Stimulated activated naive CD8-positive, alpha-beta T cell treated with anti-CD3 and anti-CD28 coated beads, Interleukin-15, amount 100 ng/mL, for 72 hours (primary cell): ENCODE data around the gene AQP11.
"Not testable (repeated sequence)": the region's sequence is repeated elsewhere in the genome, so short reads cannot be mapped to it uniquely, and the experiment has no call there.

ENCODE experiments used
- ATAC-seq: fragments of 150-1000 bp; cut with Tn5 transposase; 2 replicates; pipeline ENCODE4 v1.10.0; 2021; ENCODE audit warnings: mild to moderate bottlenecking, moderate library complexity
- DNase-seq, 2 donors: peaks; one replicate each; pipeline ENCODE4 v3.0.0; 2021 to 2022
- H3K27ac Mint-ChIP-seq, 2 donors: one replicate each; pipeline ENCODE4 v1.8.0; 2022; ENCODE audit warnings: mild to moderate bottlenecking in 2 of 2, mixed read lengths in 2 of 2, moderate library complexity in 2 of 2
- H3K27me3 Mint-ChIP-seq: one replicate; pipeline ENCODE4 v1.8.0; 2022; ENCODE audit warnings: mixed read lengths
- H3K4me1 Mint-ChIP-seq: one replicate; pipeline ENCODE4 v1.8.0; 2022; ENCODE audit warnings: mild to moderate bottlenecking, mixed read lengths
- H3K4me3 Mint-ChIP-seq, 2 donors: one replicate each; pipeline ENCODE4 v1.8.0; 2022; ENCODE audit warnings: mild to moderate bottlenecking in 2 of 2, mixed read lengths in 2 of 2, moderate library complexity in 1 of 2
- H3K9me3 Mint-ChIP-seq, 2 donors: one replicate each; pipeline ENCODE4 v1.8.0; 2022; ENCODE audit warnings: mixed read lengths in 2 of 2

AQP11 gene, protein sequence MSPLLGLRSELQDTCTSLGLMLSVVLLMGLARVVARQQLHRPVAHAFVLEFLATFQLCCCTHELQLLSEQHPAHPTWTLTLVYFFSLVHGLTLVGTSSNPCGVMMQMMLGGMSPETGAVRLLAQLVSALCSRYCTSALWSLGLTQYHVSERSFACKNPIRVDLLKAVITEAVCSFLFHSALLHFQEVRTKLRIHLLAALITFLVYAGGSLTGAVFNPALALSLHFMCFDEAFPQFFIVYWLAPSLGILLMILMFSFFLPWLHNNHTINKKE

DNA sequence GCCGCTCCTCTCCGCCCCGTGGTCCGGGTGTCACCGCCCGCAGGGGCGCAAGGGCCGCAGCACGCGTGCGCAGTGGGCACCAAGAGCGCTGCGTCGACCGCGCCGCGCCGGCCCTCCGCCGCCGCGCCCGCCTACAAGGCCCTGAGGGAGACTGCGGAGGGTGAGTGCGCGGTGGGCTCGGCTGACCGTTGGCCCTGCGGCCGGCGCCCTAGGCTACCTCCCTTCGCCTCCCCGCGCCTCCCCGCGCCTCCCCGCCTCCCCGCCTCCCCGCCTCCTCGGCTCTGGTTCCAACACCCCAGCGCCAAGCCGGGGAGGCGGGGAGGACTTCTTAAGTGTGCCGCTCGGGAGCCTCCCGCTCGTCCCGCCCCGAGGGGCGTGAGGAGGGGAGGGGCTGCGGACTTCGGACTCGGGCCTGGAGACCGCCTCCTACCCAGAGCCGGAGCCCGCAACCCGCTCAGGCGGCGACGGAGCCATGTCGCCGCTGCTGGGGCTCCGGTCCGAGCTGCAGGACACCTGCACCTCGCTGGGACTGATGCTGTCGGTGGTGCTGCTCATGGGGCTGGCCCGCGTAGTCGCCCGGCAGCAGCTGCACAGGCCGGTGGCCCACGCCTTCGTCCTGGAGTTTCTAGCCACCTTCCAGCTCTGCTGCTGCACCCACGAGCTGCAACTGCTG is at the start of gene AQP11:
TSS of gene AQP11 (plus strand) at position 433 of the 673 bp plus-strand sequence. CDS start at position 473, 40 bp downstream.
- ATAC-seq (peak; percentile 90), DNase-seq (peak; percentile 64 to 67)
- Mint-ChIP-seq H3K4me1 (peaks cover 24% of the 10 kb centered on the region), H3K9me3 (no peaks in the 10 kb centered on the region), H3K27ac (peak within 1 kb of the TSS; percentile 21 to 89), H3K4me3 (peak within 1 kb of the TSS; percentile 89 to 96), H3K27me3 (peaks cover 20% of the 10 kb centered on the region)

DNA sequence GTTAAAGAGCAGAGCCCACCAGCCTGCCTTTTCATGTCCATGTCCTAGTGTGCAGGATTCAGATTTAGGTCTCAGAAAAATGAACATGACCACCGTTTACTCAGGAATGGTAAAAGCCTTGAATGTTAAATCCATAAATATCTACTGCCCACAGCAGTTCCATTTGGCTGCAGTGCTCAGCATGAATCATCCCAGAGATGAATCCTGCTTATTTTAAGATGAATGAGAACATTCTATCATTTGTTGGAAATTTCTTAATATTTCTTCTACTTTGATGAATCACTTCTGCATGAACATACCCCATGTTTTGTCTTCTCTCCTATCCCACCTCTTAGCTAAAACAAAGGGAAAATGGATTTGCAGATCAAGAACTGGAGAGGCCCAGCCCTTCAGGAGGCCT is 47.5 kb upstream of the AQP11 start:
- DNase-seq (no peak), ATAC-seq (no peak)
- Mint-ChIP-seq H3K27ac (no peak overlapping the region), H3K4me3 (no peak overlapping the region), H3K27me3 (no peaks in the 10 kb centered on the region), H3K4me1 (no peaks in the 10 kb centered on the region), H3K9me3 (no peaks in the 10 kb centered on the region)

DNA sequence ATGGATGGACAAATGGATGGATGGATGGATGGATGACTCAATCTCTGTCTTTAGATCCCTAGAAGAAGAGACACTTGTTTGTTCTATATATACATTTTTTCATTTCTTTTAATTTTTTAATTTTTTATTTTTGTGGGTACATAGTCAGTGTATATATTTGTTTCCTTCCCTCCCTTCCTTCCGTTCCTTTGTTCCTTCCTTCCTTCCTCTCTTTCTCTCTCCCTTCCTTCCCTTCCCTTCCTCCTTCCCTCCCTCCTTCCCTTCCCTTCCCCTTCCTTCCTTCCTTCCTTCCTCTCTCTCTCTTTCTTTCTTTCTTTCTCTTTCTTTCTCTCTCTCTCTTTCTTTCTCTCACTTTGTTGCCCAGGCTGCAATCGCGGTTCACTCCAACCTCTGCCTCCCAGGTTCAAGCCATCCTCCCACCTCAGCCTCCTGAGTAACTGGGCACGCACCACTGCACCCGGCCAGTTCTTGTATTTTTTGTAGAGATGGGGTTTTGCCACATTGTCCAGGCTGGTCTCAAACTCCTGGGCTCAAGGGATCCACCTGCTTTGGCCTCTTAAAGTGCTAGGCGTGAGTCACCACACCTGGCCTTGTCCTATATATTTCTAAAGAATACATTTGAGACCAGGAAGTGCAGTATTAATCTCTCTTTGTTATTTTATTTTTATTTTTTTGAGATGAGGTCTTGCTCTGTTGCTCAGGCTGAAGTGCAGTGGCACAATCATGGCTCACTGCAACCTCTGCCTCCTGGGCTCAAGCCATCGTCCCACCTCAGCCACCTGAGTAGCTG is 42.5 kb upstream of the AQP11 start:
- H3K4me1 Mint-ChIP-seq, result peaks cover 6% of the 10 kb centered on the region
- H3K27me3 Mint-ChIP-seq, result no peaks in the 10 kb centered on the region
- H3K9me3 Mint-ChIP-seq, result no peaks in the 10 kb centered on the region
- DNase-seq (no peak), ATAC-seq (no peak)
- H3K27ac Mint-ChIP-seq, result no peak overlapping the region
- H3K4me3 Mint-ChIP-seq, result no peak overlapping the region

DNA sequence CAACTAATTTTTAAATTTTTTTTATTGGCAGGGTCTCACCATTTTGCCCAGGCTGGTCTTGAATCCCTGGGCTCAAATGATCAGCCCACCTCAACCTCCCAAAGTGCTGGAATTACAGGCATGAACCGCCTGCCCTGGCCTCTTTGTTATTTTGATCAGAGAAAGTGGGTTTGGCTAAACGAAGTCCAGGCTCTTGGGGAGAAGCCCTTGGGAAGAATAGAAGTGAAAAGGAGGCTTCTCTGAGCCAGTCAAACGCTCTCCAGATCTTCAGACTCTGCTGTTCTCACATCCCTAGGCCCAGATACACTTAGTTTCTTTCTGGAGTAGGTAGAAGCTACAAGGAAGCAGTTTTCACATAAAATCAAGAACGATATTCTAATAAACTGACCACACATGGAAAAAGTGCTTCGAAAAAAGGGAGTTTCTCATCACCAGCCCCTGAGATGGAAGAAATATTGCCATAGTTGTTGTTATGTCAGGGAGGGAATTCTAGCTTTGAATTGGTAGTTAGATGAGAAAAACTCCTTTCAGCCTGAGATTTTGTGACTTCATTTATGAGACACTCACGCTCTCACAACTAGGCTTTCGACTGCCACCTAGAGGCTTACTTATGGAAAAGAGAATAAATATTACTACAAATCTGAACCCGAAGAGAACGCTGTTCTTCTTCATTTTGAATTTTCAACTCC is 41.7 kb upstream of the AQP11 start:
- H3K9me3 Mint-ChIP-seq, result no peaks in the 10 kb centered on the region
- DNase-seq (peak; percentile 24 to 27), ATAC-seq (no peak)
- H3K4me3 Mint-ChIP-seq, result no peak overlapping the region
- H3K27me3 Mint-ChIP-seq, result no peaks in the 10 kb centered on the region
- H3K27ac Mint-ChIP-seq, result no peak overlapping the region
- H3K4me1 Mint-ChIP-seq, result peaks cover 6% of the 10 kb centered on the region

DNA sequence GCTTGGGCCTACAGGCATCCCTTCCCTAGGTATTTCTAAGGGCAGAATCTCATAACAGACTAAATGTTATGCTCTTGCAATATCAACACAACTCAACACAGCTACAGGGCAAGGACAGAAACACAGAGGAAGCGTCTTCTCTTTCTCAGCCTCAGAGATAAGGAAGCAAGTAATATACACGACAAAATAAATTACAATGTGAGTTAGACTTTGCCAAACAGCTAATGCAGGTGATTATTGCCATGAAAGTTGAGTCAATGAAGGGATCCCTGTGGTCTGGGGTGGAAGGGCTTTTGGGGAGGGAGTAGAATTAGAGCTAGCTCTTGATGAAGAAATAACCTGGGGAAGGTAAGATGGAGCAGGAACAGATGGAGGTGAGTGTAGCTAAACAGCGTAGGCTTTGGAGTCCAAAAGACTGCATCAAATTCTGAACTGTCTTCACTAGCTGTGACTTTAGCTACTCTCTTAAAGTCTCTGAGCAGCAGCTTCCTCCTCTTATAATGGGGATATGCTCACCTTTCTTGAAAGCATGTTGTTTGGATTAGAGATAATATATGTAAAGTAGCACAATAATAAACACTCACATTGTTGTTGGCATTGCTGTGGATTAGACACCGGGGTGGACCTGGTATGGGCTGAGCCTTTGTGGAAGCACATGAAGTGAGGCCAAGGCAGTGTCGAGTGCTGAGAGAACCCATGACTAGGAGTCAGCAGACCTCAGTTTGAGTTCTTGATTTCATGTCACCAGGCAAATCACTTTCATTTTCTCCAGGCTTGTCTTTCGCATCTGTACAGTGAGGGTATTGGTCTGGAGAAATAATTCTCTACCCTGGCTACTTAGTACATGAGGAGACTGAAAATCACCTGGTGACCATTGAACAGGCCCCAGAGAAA is 41.0 kb upstream of the AQP11 start:
- H3K27me3 Mint-ChIP-seq, result no peaks in the 10 kb centered on the region
- peaks cover 6% of the 10 kb centered on the region for H3K4me1 Mint-ChIP-seq
- DNase-seq (no peak), ATAC-seq (no peak)
- H3K9me3 Mint-ChIP-seq, result no peaks in the 10 kb centered on the region
- H3K27ac Mint-ChIP-seq, result no peak overlapping the region
- no peak overlapping the region for H3K4me3 Mint-ChIP-seq

DNA sequence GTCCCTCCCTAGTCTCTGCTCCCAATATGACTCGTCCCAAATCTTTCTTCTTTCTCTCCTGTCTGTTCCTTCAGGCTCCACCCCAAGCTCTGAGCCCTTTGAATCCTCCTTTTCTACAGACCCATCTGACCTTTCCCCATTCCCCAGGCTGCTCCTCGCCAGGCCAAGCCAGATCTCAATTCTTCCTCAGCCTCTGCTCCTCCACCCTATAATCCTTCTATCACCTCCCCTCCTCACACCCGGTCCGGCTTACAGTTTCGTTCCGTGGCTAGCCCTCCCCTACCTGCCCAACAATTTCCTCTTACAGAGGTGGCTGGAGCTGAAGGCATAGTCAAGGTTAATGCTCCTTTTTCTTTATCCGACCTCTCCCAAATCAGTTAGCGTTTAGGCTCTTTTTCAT is 38.3 kb upstream of the AQP11 start:
- not testable (repeated sequence) for DNase-seq, ATAC-seq, H3K4me3 Mint-ChIP-seq, H3K4me1 Mint-ChIP-seq, H3K9me3 Mint-ChIP-seq, H3K27ac Mint-ChIP-seq, H3K27me3 Mint-ChIP-seq

DNA sequence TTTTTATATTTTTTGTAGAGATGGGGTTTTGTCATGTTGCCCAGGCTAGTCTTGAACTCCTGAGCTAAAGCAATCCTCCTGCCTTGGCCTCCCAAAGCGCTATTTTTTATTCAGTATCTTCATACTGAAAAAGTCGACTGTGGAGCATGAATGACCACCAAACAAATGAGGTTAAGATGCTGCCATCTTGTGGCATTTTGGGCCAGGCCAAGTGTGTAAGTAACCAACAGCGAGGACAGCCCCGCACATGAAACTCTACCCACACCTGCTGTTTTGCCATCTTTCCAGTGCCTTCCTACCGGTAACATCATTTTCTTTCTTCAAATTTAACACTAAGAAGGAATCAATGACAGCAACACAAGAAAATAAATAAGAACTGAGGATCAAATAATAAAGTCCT is 32.2 kb upstream of the AQP11 start:
- Mint-ChIP-seq H3K4me3 (no peak overlapping the region), H3K27ac (no peak overlapping the region), H3K4me1 (no peaks in the 10 kb centered on the region), H3K27me3 (no peaks in the 10 kb centered on the region), H3K9me3 (peaks cover 0 to 2% of the 10 kb centered on the region in 2 donors)
- ATAC-seq (no peak), DNase-seq (no peak)

DNA sequence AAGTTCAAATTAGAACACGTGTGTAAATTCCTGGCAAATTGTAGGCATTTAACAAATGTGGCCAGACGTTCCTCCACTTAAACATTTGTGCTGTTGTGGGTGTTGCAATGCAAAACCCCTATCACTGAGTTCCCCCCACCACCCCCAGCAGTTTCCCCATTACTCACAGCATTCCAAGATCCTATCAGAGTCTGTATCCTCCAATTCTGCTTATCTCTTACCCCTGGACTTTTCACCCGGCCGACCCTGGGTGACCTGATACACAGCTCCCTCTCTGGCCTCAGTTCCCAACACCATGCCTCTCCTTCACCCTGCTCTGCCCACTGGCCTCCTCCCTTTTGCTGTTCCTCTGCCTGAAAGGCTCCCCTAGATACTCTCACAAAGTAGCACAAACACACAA is 31.4 kb upstream of the AQP11 start:
- peaks cover 0 to 7% of the 10 kb centered on the region in 2 donors for H3K9me3 Mint-ChIP-seq
- no peak overlapping the region for H3K4me3 Mint-ChIP-seq
- H3K27me3 Mint-ChIP-seq, result no peaks in the 10 kb centered on the region
- DNase-seq, result no peak
- peak overlapping the region in 1 of 2 donors; percentile 28 for H3K27ac Mint-ChIP-seq
- ATAC-seq, result no peak
- H3K4me1 Mint-ChIP-seq, result no peaks in the 10 kb centered on the region

DNA sequence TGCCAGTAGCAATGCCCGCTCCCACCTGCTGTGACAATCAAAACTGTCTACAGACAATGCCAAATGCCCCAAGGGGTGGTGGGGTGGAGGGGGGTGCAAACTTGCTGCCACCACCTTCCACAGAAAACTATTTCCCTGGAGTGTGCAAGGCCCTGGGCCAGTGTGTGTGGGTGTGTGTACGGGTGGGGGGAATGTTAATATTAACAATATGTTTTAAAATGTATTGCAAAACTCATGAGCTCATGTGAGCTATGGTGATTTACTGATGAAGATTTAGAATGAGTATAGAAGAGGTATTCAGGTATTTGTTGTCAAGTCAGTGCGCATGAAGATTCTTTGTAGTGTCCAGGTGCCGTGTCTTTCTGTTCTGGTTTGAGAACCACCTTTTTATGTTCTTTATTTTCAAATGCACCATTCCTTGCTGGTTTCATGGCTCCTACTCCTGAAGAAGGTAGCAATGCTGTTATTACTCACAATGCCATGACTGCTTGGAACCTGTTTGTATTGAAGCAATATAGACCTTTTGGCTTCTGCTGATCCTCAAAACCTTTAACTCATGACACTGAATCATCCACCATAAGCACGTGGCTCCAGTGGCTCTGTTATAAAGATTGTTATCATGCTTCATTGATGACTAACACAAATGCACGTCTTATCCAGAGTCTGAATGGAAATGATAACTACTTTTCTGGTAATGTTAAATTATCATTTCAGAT is 29.9 kb upstream of the AQP11 start:
- no peaks in the 10 kb centered on the region for H3K4me1 Mint-ChIP-seq
- no peak for DNase-seq
- no peaks in the 10 kb centered on the region for H3K27me3 Mint-ChIP-seq
- H3K27ac Mint-ChIP-seq, result no peak overlapping the region
- no peak overlapping the region for H3K4me3 Mint-ChIP-seq
- peaks cover 0 to 7% of the 10 kb centered on the region in 2 donors for H3K9me3 Mint-ChIP-seq
- no peak for ATAC-seq

DNA sequence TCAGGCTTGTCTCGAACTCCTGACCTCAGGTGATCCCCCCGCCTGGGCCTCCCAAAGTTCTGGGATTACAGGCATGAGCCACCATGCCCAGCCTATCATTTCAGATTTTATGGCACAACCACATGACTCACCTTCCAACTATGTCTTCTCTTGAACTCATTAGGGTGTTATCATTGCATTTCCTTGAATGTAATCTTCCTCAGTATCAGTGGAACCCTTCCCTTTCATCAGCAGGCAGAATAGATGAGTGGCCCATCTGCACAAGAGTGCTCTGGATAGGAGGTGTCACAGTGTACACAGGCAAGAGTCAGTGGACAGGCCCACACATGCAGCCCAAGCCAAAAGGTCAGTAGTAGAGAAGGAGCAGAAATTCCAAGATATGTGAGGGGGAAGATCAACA is 29.1 kb upstream of the AQP11 start:
- Mint-ChIP-seq H3K4me1 (no peaks in the 10 kb centered on the region), H3K4me3 (no peak overlapping the region), H3K27ac (no peak overlapping the region), H3K27me3 (no peaks in the 10 kb centered on the region), H3K9me3 (peaks cover 0 to 7% of the 10 kb centered on the region in 2 donors)
- ATAC-seq (no peak), DNase-seq (no peak)

DNA sequence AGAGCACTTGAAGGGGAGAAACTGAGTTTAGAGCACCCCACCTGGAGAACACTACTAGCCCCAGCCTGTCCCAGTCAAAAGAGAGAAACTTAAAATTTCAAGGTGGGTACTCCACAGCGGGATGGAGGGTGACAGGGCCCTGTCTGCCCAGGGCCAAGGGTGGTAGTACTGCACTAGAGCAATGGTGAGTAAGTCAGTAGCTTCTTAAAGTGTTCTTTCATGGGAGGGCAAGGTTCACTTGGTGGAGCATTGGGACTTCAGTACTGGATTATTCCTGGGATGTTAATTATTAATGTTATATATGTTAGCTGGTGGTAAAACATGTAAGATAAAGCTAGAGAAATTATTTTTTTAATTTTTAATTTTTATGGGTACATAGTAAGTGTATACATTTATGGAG is 28.5 kb upstream of the AQP11 start:
- Mint-ChIP-seq H3K27ac (peak overlapping the region in 1 of 2 donors; percentile 57), H3K4me3 (no peak overlapping the region), H3K27me3 (no peaks in the 10 kb centered on the region), H3K4me1 (no peaks in the 10 kb centered on the region), H3K9me3 (peaks cover 0 to 7% of the 10 kb centered on the region in 2 donors)
- ATAC-seq, result no peak
- no peak for DNase-seq

DNA sequence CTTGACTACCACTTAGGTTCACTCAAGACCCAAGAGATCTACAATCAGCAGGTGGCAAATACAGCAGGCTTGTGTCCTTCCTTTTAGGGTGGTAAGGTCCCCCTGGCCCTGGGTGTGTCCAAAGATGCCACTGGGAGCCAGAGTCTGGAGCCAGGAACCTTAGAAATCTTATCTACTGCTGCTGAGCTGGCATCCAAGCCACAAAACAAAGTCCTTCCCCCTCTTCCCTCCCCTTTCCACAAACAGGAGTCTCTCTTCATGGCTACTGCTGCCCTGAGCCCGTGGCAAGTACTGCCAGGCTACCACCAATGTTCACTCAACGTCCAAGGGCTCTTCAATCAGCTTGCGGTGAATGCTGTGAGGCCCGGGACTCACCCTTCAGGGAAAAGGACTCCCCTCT is 21.4 kb upstream of the AQP11 start:
- H3K4me1 Mint-ChIP-seq, result no peaks in the 10 kb centered on the region

DNA sequence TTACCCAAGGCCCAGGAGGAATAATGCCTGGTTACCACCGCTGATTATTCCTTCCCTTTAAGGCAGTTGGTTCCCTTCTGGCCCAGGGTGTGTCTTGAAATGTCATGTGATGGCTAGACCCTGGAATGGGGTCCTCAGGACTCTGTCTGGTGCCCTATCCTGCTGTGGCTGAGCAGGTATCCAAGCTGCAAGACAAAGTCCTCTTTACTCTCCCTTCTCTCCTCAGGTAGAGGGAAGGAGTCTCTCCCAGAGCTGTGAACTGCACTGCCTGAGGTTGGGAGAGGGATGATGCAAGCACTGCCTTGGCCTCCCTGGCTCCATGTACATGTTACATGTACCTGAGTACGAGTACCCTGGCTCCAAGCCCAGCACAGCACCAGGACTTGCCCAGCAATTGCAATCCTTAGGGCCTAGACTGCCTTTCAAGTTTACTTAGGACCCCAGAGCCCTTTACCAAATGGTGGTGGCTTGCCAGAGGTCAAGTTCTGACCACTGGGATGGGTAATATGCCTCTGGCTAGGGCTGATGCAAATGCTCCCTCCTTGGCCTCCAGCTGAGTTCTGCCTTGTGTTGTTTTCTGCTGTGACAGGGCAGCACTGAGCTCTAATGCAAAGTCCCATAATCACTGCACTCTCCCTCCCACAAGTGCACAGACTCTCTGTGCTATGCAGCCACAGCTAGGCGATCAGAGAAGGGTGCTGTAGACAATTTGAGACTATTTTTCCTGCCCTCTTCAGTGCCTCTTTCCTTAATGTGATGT is 20.7 kb upstream of the AQP11 start:
- H3K9me3 Mint-ChIP-seq, result no peaks in the 10 kb centered on the region
- no peak overlapping the region for H3K4me3 Mint-ChIP-seq
- peaks cover 22% of the 10 kb centered on the region for H3K27me3 Mint-ChIP-seq
- no peak for ATAC-seq
- no peak for DNase-seq
- no peak overlapping the region for H3K27ac Mint-ChIP-seq
- H3K4me1 Mint-ChIP-seq, result no peaks in the 10 kb centered on the region

More for the DNA sequence above, 21.4 kb upstream of the AQP11 start:
- peaks cover 22% of the 10 kb centered on the region for H3K27me3 Mint-ChIP-seq
- DNase-seq, result no peak
- no peak for ATAC-seq
- H3K9me3 Mint-ChIP-seq, result no peaks in the 10 kb centered on the region
- H3K27ac Mint-ChIP-seq, result peak overlapping the region in 1 of 2 donors; percentile 69
- no peak overlapping the region for H3K4me3 Mint-ChIP-seq

DNA sequence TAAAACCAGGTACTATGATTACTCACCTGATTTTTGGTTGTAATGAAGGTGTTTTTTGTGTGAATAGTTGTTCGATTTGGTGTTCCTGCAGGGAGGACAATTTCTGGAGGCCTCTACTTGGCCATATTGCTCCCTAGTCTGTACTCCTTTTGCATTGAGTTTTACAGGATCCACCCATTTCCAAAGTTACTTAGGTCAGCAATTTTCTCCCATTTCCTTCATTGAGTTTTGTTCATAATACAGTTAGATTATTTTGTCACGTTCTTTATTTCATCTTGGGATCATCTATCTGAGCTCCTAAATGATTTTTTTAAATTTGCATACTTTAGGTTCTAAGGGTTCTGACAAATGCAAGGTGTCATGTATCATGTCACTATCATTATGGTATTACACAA is 20.1 kb upstream of the AQP11 start:
- Mint-ChIP-seq H3K4me3 (no peak overlapping the region), H3K27me3 (peaks cover 22% of the 10 kb centered on the region), H3K9me3 (no peaks in the 10 kb centered on the region), H3K4me1 (no peaks in the 10 kb centered on the region), H3K27ac (no peak overlapping the region)
- ATAC-seq (no peak), DNase-seq (no peak)
